HG03460 (cell line): Measurements from ENCODE around the gene KCNJ15.

Experiments used
- ATAC-seq: cut with Tn5 transposase; IDR thresholded peaks from one replicate; pipeline ENCODE4 v1.9.1; 2021; ENCODE audit not compliant: unreplicated experiment

The KCNJ15 gene

DNA sequence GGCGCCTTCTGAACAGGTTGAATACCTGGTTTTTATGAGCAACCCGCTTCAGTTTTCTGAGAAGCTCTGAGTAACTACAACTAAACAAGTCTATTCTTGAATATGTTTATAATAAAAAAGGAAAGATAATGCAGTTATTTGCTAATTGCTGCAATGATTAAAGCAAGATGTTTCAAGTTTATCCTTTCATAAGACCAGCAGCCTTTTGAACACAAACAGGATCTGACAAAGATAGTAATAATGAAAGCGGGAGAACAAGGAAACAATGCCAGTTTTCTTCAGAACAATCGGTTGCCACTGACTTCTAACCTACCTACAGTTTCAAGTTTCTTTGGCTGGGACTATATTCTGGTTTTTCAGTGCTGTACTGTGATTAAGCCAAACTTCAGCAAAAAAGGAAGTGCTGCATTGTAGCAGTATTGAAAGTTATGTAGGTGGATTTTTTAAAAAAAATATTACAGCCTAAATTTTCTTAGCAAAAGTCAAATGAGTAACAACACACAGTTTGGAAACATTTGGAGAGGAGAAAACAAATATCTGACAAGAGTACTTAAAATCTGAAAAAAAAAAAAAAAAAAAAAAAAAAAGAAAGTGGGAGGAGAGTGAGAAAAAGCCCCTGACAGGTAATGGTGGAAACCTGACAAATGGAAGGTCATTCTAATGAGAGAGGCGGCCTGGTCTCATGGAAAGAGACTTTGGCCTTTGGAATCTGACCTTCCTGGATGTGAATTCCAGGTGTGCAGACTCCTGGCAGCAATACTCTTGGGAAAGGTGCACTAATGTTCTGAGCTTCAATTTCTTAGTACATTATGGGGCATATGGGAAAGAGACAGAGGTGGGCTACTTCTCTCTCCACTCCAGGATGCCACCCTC lies 11.4 kb downstream of the KCNJ15 start:
- no peak for ATAC-seq

DNA sequence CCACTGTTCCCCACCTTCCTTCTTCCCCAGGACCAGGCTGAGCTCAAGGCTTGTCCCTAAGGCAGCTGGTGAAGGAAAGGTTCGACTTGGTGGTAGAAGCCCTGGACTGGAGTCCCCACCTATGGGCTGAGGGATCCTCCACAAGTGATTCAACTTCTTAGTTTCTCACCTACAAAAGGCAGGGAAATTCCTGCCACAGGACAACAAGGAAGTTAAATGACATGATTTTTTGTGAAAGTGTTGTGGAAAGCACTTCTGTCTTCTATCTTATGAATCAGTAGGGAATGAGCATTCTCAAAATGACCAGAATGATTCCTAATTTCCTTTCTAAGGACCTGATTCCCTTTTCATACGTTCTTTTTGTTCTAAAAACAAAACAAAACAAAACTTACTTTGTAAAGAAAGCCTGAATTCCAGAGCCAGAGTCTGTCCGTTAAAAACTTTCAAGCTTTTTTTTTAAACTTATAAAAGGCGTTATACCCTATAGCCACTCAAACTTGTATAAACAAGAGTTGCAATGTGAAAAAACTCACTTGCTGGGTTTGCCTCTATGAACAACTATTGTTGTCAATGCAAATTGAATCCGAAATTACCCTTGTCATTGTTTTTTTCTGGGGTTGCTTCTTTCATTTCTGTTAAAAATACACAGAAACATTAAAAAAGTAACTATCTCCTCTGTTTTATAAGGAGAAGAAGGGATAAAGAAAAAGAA lies 12.2 kb downstream of the KCNJ15 start:
- peak; percentile 18 for ATAC-seq

DNA sequence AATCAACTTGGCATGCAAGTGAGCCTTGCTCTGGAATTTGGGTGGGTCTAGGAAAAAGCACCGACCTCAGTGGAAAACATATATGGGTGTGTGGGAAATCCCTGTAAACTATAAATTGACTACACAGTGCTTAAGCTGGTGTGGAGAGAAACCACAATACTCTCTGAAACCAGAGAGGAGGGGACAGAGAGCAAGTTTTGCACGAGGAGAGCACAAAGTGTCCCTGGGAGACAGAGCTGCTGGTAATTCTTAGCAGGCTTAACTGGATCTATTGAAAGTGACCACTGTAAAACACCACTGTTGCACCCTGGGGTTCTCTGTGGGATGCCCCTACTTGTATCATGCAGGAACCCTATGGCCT lies 12.8 kb downstream of the KCNJ15 start:
- peak; percentile 61 for ATAC-seq

DNA sequence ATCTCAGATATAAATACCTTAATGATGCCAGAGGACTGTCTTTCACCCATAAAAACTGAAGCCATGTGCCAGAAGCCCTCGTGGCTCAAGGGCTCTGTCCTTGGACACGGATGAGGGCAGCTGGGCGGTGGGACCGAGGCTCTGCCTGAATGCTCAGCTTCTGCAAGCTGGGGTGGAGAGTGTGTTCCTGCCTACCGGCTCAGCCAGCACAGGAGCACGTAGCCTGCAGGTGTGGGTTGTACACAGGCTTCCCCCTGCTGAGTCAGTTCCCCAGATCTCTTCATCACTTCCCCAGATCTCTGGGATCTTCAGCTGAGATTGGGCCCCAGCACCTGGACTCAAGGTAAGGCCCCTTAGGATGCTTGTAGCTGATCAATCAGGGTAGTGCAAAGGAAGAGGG lies 15.4 kb downstream of the KCNJ15 start:
- no peak for ATAC-seq

DNA sequence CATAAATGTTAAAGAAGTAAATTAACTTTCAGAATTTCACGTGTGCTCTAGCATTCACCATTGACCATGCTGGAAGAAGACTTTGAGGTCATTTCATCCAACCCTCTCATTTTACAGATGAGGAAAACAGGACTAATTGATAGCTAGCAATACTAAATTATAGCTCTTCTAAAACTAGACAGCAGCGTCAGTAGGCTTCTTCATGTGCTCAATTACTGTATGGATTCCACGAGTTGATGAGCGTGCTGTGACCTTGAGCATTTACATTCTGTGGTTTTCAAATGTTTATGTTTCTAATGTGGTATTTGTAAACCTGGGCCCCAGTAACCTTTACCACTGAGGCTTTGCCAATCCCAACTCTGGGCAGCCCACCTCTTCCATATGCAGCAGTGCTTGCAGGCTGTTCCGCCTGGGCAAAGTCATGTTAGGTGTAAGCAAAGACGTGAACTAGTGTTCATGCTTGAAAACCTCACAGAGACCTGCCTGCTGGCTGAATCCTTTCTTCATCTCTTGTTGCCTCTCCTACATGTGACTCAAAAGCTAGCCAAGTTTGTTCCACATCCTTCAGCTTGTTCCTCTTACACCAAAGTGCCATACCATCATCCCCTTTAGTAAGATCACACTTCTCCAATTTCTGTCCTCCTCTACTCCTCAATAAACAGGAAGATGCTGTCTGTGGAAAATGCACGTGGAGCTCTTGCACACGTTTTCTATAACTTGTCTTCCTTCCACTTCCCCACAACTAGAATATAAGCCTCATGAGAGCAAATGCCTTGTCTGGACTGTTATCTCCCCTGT lies 17.2 kb downstream of the KCNJ15 start:
- ATAC-seq, result no peak

DNA sequence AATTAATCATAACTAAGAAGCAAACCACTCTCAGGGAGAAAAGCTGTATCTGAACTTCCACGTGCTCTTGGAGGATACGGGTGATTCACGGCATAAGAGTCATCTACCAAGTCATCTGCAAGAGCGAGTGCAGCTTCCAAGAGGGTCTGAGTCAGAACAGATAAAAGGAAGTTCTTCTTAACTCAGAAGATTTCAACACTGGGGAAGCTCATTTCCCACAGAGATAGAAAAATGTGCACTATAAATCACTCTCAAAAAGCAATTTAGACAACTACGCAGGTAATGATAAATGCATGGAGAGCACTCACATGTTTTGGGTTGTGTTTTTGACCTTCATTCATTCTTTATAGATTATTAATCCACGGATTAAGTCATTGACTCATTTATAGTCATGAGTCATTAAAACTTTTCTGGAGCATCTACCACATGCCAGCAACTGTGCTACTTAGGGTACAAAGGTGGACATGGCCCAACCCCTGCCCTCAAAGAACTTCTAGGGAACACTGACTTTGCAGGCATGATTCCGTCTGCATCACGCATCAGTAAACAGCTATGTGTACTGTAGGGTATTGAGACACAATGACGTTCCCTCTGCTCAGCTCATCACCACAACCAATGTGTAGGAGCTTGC lies 20.8 kb downstream of the KCNJ15 start:
- no peak for ATAC-seq

DNA sequence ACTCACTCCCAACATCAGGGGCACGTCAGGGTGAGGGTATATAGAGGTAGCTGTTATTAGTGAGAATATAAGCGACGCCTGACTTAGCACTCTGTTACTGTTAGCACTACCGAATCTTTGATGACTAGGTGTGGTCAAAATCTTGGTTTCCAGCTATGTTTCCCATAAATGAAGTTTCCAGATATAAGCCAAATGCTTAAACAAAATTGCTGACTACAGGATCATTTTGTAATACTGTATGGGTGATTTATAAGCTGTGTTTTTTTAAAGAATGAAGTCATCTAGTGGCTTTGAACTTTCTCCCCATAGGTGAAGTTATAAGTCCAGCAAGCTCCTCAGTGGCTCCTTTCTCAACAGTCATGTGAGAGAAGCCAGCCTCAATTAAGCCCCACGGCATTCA lies 23.7 kb downstream of the KCNJ15 start:
- no peak for ATAC-seq

DNA sequence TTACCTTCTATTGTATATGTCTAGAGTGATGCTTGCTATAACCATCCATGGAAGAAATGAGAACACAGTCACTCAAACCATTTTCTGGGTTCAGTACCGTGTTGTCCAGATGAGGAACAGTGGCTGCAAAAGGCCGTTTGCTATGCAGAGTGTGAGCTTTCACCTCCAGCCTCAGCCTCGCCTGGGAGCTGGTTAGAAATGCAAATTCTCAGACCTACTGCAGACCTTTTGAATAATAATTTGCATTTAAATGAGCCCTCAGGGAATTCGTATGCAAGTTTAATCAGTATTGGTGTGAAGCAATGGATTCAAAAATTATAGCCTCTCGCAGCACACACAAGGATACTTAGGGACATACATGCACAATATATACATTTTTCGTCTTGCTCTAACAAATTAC lies 24.1 kb downstream of the KCNJ15 start:
- ATAC-seq, result no peak

DNA sequence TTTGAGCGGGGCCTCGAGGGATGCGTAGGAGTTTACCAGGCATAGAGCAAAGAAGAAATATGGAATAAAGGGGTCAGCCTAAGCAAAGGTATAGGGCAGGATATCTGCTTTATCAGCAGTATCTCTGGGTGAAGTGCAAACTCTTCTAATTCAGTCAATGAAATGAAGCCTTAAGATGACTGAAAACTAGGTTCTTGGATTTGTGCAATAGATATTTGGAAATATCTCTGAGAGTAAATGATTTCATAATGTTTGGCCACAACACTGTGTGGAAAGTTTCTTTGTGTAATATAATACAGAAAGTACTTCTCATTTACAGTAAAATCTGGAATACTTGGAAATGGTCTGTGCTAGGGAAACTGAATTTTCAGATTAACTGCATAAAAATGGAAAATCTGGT lies 26.1 kb downstream of the KCNJ15 start:
- ATAC-seq, result no peak

DNA sequence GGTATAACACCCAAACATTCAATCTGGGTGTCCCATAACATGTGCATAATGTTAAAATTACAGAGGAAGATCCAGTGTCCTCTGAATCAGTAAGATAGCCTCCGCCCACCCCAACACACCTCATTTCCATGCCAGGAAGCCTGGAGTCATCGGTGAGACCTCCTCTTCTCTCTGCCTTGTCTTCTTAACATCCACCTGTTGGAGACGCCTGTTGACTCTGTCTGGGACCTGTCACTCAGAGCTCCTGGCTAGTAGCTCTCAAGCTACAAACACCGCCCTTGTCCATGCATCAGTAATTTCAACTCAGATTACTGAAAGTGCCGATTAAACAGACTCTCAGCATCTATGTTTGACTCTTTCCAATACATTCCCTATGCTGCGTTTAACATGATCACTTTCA lies 27.4 kb downstream of the KCNJ15 start:
- ATAC-seq, result no peak

DNA sequence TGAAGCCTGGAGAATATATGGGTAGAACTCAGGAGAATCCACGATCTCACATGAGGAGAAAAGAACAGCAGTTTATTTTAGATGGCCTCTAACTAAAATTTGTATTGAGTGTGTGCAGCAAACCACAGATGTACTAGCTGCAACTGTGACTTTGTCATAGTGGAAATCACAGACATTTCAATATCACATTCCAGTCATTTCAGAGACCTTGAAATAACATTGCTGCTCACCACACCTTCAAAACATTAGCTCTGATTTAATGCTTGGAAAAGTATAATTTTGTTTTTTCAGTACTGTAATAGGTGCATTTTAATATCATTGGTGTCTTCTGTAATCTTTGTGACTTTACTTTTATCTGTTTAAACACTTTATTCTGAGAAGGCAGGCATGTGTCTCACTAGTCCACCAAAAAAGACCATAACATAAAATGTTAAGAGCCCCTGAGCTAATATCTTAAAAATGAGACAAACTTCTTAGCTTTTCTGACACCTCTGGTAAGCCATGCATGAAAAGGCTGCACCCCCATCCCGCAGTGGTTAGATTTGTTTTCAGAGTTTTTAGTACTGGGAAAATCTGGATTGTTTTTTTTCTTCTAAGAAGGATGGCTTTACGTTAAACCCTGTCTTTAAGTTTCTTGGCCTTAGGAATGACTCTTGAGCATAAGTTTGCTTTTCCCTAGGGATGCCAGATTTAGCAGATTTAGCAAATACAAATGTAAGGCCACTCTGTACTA lies 30.1 kb downstream of the KCNJ15 start:
- ATAC-seq, result no peak

DNA sequence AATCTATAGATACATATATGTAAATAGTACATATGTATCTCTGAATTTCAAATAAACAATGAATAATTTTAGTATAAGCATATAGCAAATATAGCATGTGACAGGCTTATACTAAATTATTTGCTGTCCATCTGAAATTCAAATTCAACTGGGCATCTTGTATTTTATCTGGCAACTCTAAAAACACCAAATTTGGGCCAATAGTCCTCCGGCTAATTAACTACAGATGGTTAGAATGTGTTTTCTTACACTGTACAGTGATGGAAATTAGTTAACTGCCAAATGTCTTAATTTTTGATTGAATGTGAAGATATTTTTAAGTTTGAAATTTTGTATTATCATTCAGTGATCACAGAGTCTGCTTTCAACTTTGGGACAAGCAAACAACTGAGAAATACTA lies 30.7 kb downstream of the KCNJ15 start:
- no peak for ATAC-seq

DNA sequence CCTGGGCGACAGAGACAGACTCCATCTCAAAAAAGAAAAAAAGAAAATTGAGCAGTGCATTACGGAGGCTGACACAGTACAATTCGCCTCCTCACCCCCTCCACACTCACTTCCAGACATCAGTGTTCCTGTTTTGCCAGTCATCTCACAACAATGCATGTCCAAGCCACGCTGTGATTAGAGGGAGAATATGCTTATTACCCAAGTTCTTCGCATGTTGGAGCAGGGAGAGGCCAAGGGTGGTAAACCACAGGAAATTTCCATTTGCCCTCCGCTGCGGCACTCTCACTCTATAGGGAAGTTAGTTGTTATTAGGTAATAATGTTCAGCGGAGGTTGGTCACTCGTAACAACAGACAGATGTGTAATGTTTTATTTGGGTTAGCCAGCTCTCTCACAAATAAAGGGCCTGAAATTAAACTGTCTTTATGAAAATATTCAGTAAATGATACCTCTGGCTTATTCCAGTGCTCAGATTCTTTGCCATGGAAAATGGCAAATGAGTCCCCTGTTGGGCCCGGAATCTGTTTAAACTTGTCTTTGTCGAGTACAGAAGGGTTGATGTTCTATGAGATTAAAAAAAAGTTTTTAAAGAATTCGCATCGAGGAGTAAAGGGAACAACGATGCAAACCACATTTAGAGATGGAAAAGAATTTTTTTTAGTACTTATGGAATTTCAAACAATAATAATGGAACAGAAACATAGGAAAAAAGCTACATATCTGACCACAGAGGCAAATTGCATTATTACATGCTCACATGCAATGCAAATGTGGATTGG lies 33.1 kb downstream of the KCNJ15 start:
- no peak for ATAC-seq

DNA sequence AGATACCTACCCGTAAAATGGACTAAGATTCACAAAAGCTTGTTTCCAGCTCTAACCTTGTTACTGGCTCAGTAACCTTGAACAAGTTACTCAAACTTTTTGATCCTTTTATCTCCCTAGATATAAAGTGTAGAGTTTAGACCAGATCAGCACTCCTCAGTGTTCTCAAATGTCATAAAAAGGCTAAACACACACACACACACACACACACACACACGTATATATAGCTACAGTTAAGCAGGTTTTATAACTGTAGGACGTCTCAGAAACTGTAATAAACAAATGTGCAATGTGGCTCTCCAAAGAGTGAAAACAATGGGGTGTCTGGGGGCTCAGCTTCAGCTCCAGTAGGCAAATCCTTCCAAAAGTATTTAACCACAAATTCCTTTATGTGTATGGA lies 34.0 kb downstream of the KCNJ15 start:
- no peak for ATAC-seq

DNA sequence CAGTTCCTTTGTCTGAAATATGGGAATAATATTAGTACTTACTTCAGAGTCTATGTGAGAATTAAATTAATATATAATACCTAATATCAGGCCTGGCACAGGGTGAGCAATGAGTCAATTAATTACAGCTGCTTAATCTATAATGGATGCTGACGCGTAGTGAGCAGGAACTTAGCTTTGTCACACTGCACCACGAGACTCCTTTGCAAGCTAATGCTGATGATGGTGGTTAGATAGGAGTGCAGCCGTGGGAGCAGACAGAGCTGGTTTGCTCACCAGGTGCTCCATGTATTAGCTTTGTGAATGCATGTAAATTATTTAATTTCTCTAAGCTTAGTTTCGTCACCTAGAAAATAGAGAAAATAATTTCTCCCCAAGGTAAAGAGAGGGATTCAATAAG lies 35.1 kb downstream of the KCNJ15 start:
- no peak for ATAC-seq

DNA sequence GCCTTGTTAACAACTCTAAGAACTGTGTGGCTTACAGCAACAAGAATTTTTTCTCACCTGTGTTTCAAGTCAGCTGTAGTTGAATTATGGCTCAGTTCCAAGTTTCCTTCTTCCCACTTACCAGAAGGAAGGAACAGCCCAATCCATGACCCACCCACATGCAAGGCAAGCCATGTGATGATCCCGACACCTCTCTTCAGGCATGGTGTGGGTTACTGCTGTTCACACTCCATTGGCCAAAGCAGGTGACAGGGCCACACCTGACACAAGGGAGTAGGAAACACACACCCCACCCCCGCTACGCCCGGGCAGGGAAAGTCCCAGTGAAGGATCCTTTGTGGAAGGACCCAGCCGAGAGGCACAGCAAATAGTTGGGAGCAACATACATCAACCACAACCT lies 36.3 kb downstream of the KCNJ15 start:
- no peak for ATAC-seq

DNA sequence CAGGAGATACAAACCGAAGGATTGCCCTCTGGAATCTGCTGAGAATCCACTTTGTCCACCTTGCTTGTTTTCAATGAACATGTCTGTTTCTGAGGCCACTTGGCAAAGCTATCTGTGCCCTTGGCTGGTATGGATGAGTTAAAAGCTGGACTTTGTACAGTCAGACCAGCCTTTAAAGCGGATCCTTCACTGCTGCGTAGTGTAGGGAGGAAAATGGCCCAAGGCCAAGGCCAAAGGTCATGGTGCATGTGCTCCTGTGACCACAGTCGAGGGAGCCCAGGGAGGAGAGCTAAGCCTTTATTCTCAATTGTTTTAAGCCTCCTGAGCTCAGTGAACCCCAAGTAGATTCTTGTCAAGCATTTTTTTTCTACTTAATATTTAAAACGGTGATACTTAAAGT lies 37.0 kb downstream of the KCNJ15 start:
- no peak for ATAC-seq

DNA sequence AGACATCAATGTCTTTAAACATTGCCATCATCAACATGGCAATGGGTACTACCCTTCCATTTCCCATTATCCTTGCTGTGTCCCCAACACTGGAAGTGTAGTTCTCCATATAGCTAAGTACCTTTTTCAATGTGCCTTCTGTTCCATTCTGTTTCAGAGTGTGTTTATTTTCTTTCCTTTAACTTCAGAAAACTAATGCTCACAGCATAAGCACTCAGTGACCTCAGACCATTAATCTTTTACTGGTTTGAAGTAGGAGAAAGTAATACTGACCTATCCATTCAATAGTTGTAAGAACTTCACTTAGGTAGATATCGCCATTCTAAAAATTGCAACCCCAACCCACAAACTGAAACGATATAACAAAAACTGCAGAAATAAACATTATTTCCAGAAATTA lies 37.8 kb downstream of the KCNJ15 start:
- ATAC-seq, result no peak

DNA sequence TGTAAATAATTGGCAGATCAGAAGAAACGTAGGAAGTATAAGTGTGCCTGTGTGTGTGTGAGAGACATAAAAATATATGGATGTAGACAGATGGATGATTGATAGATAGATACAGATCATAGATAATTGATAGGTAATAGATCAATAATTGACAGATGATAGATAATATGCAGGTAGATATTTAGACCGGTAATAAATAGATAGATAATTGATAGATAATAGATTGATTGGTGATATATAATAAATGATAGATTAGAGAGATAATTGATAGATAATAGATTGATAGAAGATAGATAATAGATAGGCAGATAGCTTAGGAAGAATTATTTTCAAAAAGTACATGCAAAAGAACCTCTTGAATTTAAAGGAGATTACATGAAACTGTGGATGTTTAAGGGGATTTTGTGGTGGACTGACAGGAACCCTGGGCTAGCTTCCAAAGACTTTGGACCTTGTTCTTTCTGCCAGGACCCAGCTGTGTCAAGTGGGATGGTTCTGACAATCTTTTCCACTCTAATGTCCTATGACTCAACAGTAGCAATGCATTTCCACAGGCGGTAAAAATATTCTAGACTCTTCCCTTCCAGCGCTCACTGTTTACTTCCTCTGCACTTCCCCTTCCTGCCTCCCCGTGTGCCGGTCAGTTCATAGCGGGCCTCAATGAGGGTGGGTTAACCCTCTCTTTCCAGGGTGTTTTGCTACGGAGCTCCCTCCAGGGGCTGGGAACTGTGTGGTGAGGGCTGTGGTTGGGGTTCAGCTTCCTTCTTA lies 39.4 kb downstream of the KCNJ15 start:
- no peak for ATAC-seq
